GM12878 (cell line): Measurements from ENCODE around the gene TCF4. TPM values are rescaled to one million over a fixed set of nuclear protein-coding genes. Genes with fewer than 3 reads are reported as not detected.

Source experiments
- ATAC-seq: fragments of 200-7000 bp; cut with Tn5 transposase; 3 replicates; pipeline ENCODE4 v1.9.1; 2020; ENCODE audit warnings: mild to moderate bottlenecking, moderate library complexity
- BruUV-seq: library from RNA; stranded (reverse); fragments of 400-500 nt; replicated peaks from 2 replicates; lab custom pipeline; 2021; lab: Mats Ljungman, UMichigan
- CTCF ChIA-PET: fragments of 300-600 bp; sonication (Branson Sonifier 250); formaldehyde crosslinking; extraction: SDS; loops from one replicate; lab custom pipeline; 2021; ENCODE audit warnings: inconsistent platforms; lab: Yijun Ruan, JAX
- POLR2A ChIA-PET: fragments of 350-600 bp; formaldehyde crosslinking; extraction: SDS; loops from one replicate; lab custom pipeline; 2021; ENCODE audit warnings: inconsistent platforms; lab: Charles Lee
- RAD21 ChIA-PET: fragments of 300-600 bp; sonication (Branson Sonifier 250); formaldehyde crosslinking; loops from one replicate; lab custom pipeline; 2023; ENCODE audit warnings: antibody characterized with exemption; ENCODE audit not compliant: unreplicated experiment; lab: Charles Lee
- SMC1A ChIA-PET: fragments of 300-600 bp; sonication (Branson Sonifier 250); formaldehyde crosslinking; loops from one replicate; lab custom pipeline; 2023; ENCODE audit not compliant: unreplicated experiment, uncharacterized antibody; lab: Charles Lee
- DNase-seq: peaks from one replicate; pipeline ENCODE4 v3.0.0-alpha.2; 2011; ENCODE audit warnings: low read depth, low spot score
- FAIRE-seq: peaks from 3 replicates; lab custom pipeline; 2011; peaks lifted over from hg19 to GRCh38; lab: Jason Lieb, UNC
- H2AFZ ChIP-seq: 2 replicates; pipeline ENCODE4 v1.6.0; 2011; ENCODE audit warnings: low read depth, low read length, control low read depth; ENCODE audit not compliant: control insufficient read depth
- H3K27ac ChIP-seq: 2 replicates; pipeline ENCODE4 v1.5.1; 2011; ENCODE audit warnings: control low read depth; ENCODE audit not compliant: control insufficient read depth, insufficient read depth
- H3K27me3 ChIP-seq, 2 experiments: replicated peaks in 1 of 2; 2 replicates each; pipeline versions ENCODE4 v1.6.0 to v1.6.1; 2011; ENCODE audit warnings: low read length in 1 of 2; ENCODE audit not compliant: control insufficient read depth in 2 of 2, insufficient read depth in 2 of 2
- H3K36me3 ChIP-seq, 2 experiments: 2 replicates each; pipeline ENCODE4 v1.5.1; 2011; ENCODE audit warnings: low read length in 1 of 2; ENCODE audit not compliant: control insufficient read depth in 2 of 2, insufficient read depth in 2 of 2
- H3K4me1 ChIP-seq: 2 replicates; pipeline ENCODE4 v1.6.1; 2011; ENCODE audit warnings: mild to moderate bottlenecking, low read length, moderate library complexity, mixed read lengths; ENCODE audit not compliant: control insufficient read depth, insufficient read depth
- H3K4me2 ChIP-seq: 2 replicates; pipeline ENCODE4 v1.6.0; 2011; ENCODE audit warnings: control low read depth; ENCODE audit not compliant: control insufficient read depth, insufficient read depth
- H3K4me3 ChIP-seq: fragments of 200-600 bp; sonication (generic); 2 replicates; pipeline ENCODE4 v1.5.1; 2016
- H3K79me2 ChIP-seq: 2 replicates; pipeline ENCODE4 v1.6.0; 2011; ENCODE audit warnings: low read length; ENCODE audit not compliant: control insufficient read depth, insufficient read depth
- H3K9ac ChIP-seq: 2 replicates; pipeline ENCODE4 v1.8.0; 2011; ENCODE audit warnings: low read length, control low read depth, mixed read lengths; ENCODE audit not compliant: control insufficient read depth, insufficient read depth
- H3K9me3 ChIP-seq: replicated peaks from 3 replicates; pipeline ENCODE4 v1.5.1; 2011; ENCODE audit warnings: mild to moderate bottlenecking, low read length; ENCODE audit not compliant: control insufficient read depth, insufficient read depth
- H4K20me1 ChIP-seq: 2 replicates; pipeline ENCODE4 v1.6.0; 2011; ENCODE audit not compliant: control insufficient read depth, insufficient read depth
- ASH2L ChIP-seq: fragments of 300-600, 200-600 bp; sonication (generic); IDR thresholded peaks from 2 replicates; pipeline ENCODE4 v1.6.1; 2017; ENCODE audit warnings: low read depth, mild to moderate bottlenecking, borderline replicate concordance
- CHD2 ChIP-seq: IDR thresholded peaks from 2 replicates; pipeline ENCODE4 v1.6.1; 2011; ENCODE audit warnings: low read depth, low read length, improper control_type of control experiment, borderline replicate concordance
- EP300 ChIP-seq, 2 experiments: fragments of 150-350 bp in 1 of 2; IDR thresholded peaks; 2 replicates each; pipeline ENCODE4 v1.6.1; 2011 to 2012; ENCODE audit warnings: low read depth in 2 of 2, low read length in 2 of 2, borderline replicate concordance in 1 of 2, improper control_type of control experiment in 1 of 2, inconsistent platforms in 1 of 2; ENCODE audit not compliant: control insufficient read depth in 1 of 2
- TCF12 ChIP-seq: IDR thresholded peaks from 2 replicates; pipeline ENCODE4 v1.6.1; 2011; ENCODE audit warnings: low read depth, mild to moderate bottlenecking, low read length
- USF2 ChIP-seq: IDR thresholded peaks from 2 replicates; pipeline ENCODE4 v1.6.1; 2011; ENCODE audit warnings: low read depth, low read length, improper control_type of control experiment, borderline replicate concordance
- WRNIP1 ChIP-seq: IDR thresholded peaks from 2 replicates; pipeline ENCODE4 v1.6.1; 2011; ENCODE audit warnings: low read depth, low read length, improper control_type of control experiment, borderline replicate concordance
- WGBS: methylation state at CpG from one replicate; pipeline ENCODE4 v1.1.6; 2016; ENCODE audit warnings: low lambda C conversion rate; ENCODE audit not compliant: insufficient replicate concordance, insufficient coverage; ENCODE audit errors: missing lambda C conversion rate; 5-methylcytosine and 5-hydroxymethylcytosine counted together
- in situ Hi-C: fragments of 300-500 bp; cut with MboI; formaldehyde crosslinking; loops from 9 replicates; pipeline ENCODE4 v1.14.3; 2018; ENCODE audit warnings: mixed read lengths
- intact Hi-C: fragments of 100-400 bp; cut with micrococcal nuclease; formaldehyde crosslinking; loops from one replicate; pipeline ENCODE4 v1.14.2; 2022; ENCODE audit not compliant: unreplicated experiment
- polyA plus RNA-seq, 11 experiments: library from polyadenylated mRNA; depleted of rRNA in 4 of 11; unstranded in 6 of 11; stranded (reverse) in 5 of 11; fragments of >200 nt; fragmentation: Nextera tagmentation in 4 of 11; fragmentation: Illumina TruSeq in 1 of 11; extraction: Ambion mirVana in 4 of 11; extraction: Trizol in 1 of 11; gene quantifications; 1 replicate in 1 of 11; 2 replicates in 10 of 11; pipeline versions ENCODE4 v1.2.1 to v1.2.3, GENCODE V29; 2011 to 2016; ENCODE audit warnings: inconsistent platforms in 2 of 11, missing spikeins in 2 of 11, low read depth in 1 of 11
- total RNA-seq, 4 experiments: library from RNA; depleted of rRNA in 3 of 4; stranded (reverse); fragments of >200 nt in 3 of 4; fragmentation: Illumina TruSeq in 1 of 4; extraction: Trizol in 1 of 4; gene quantifications; 2 replicates each; pipeline versions ENCODE4 v1.2.1 to v1.2.3, GENCODE V29; 2013 to 2021
- TF ChIP-seq, protein P1 (sequence below): fragments of 450-650 bp; IDR thresholded peaks from 2 replicates; pipeline ENCODE4 v1.6.1; 2016; ENCODE audit warnings: mild to moderate bottlenecking, moderate library complexity, borderline replicate concordance
- TF ChIP-seq, protein P2 (sequence below): fragments of 450-650 bp; IDR thresholded peaks from 2 replicates; pipeline ENCODE4 v1.6.1; 2017; ENCODE audit warnings: mild to moderate bottlenecking

Gene TCF4
- total and polyA plus RNA-seq, 10 of the 15 experiments (the other 5 are each of a cell fraction or from before 2014, with no cell fraction given) = 15.2 to 94.0 (median 31.5) TPM

DNA sequence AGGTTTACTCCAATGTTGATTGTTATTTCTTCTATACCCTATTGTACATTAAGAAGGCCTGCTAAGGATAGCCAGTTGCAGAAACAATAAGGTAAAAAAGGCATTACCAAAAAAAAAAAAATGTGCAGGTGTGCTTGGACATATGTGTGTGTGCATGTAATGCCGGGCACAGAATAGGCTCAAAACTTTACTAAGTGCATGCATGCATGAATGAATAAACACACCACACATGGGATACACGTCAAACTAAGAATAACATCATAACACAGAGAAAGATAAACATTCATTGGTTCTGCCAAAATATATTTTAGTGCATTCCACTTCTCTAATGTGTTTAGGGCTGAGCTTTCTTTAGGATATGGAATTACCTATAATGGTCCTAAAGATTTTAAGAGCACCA lies 298.2 kb downstream of the TCF4 start (continued):
- TF ChIP-seq, protein P1, sequence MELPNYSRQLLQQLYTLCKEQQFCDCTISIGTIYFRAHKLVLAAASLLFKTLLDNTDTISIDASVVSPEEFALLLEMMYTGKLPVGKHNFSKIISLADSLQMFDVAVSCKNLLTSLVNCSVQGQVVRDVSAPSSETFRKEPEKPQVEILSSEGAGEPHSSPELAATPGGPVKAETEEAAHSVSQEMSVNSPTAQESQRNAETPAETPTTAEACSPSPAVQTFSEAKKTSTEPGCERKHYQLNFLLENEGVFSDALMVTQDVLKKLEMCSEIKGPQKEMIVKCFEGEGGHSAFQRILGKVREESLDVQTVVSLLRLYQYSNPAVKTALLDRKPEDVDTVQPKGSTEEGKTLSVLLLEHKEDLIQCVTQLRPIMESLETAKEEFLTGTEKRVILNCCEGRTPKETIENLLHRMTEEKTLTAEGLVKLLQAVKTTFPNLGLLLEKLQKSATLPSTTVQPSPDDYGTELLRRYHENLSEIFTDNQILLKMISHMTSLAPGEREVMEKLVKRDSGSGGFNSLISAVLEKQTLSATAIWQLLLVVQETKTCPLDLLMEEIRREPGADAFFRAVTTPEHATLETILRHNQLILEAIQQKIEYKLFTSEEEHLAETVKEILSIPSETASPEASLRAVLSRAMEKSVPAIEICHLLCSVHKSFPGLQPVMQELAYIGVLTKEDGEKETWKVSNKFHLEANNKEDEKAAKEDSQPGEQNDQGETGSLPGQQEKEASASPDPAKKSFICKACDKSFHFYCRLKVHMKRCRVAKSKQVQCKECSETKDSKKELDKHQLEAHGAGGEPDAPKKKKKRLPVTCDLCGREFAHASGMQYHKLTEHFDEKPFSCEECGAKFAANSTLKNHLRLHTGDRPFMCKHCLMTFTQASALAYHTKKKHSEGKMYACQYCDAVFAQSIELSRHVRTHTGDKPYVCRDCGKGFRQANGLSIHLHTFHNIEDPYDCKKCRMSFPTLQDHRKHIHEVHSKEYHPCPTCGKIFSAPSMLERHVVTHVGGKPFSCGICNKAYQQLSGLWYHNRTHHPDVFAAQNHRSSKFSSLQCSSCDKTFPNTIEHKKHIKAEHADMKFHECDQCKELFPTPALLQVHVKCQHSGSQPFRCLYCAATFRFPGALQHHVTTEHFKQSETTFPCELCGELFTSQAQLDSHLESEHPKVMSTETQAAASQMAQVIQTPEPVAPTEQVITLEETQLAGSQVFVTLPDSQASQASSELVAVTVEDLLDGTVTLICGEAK = 0 out of 2 replicates have a peak, but pooled peaks have one; percentile 45
- TF ChIP-seq EP300 (IDR thresholded peaks at IDR 0.05; ENCODE audit: borderline replicate concordance in 1 of 2, control insufficient read depth in 1 of 2, low read depth in 2 of 2, low read length in 2 of 2) = peak in 1 of 2 experiments; percentile 34; a peak in 1 of 4 replicates
- no peak for TF ChIP-seq WRNIP1

- Histone ChIP-seq H3K4me3 (no peak overlapping the region), H3K9me3 (no peaks in the 10 kb centered on the region), H3K4me1 (0 out of 2 replicates have a peak, but pooled peaks cover 3% of the 10 kb centered on the region), H3K4me2 (no peak overlapping the region), H2AFZ (no peak overlapping the region), H3K36me3 (peaks cover 0 to 9% of the 10 kb centered on the region in 2 experiments; a peak in 1 of 4 replicates), H3K79me2 (peaks cover 85% of the 10 kb centered on the region), H4K20me1 (no peaks in the 10 kb centered on the region), H3K27me3 (no peaks in the 10 kb centered on the region), H3K27ac (no peak overlapping the region), H3K9ac (no peak overlapping the region)
- in situ Hi-C loops = no loop called here
- TF ChIP-seq CHD2 = no peak
- TF ChIP-seq ASH2L = no peak
- no peak for TF ChIP-seq TCF12
- TF ChIP-seq, protein P2, sequence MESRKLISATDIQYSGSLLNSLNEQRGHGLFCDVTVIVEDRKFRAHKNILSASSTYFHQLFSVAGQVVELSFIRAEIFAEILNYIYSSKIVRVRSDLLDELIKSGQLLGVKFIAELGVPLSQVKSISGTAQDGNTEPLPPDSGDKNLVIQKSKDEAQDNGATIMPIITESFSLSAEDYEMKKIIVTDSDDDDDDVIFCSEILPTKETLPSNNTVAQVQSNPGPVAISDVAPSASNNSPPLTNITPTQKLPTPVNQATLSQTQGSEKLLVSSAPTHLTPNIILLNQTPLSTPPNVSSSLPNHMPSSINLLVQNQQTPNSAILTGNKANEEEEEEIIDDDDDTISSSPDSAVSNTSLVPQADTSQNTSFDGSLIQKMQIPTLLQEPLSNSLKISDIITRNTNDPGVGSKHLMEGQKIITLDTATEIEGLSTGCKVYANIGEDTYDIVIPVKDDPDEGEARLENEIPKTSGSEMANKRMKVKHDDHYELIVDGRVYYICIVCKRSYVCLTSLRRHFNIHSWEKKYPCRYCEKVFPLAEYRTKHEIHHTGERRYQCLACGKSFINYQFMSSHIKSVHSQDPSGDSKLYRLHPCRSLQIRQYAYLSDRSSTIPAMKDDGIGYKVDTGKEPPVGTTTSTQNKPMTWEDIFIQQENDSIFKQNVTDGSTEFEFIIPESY = no peak
- TF ChIP-seq WRNIP1 = no peak
- TF ChIP-seq EP300 (IDR thresholded peaks at IDR 0.05; ENCODE audit: borderline replicate concordance in 1 of 2, control insufficient read depth in 1 of 2, low read depth in 2 of 2, low read length in 2 of 2) = no peak
- TF ChIP-seq USF2 = no peak
- FAIRE-seq = no peak
- WGBS = 70% methylated on average over 3 of the region's 3 CpGs
- SMC1A ChIA-PET = interaction anchor here (1.1 to 7.5 kb wide), 6 partner anchors 9 to 46 kb away, joined by 3 to 54 read pairs (median 11); no protein-coding TSS in a partner anchor
- CTCF ChIA-PET = interaction anchor here (0.6 to 2.7 kb wide), 7 partner anchors 9 to 160 kb away, joined by 3 to 8 read pairs (median 4); no protein-coding TSS in a partner anchor
- no peak for ATAC-seq
- intact Hi-C loops = no loop called here
- no peak for DNase-seq
- RAD21 ChIA-PET = interaction anchor here (1.3 kb wide), 1 partner anchor 38 kb away, joined by 6 read pairs; no protein-coding TSS in a partner anchor
- no TSS peak for BruUV-seq
- POLR2A ChIA-PET = interaction anchor here (1.2 to 1.6 kb wide), 4 partner anchors 8 to 38 kb away, joined by 3 to 4 read pairs (median 4); no protein-coding TSS in a partner anchor
Observed at GRCh38 chr18:55289048-55289447, 298.9 kb downstream of the TCF4 start.
